ENCODE results near the gene RPS6KA2. TPM values are rescaled to one million over a fixed set of nuclear protein-coding genes. Genes with fewer than 3 reads are reported as not detected.

The RPS6KA2 gene
- total and polyA plus RNA-seq, 2 experiments from 2014 or later = 12.5 to 25.3 TPM

DNA sequence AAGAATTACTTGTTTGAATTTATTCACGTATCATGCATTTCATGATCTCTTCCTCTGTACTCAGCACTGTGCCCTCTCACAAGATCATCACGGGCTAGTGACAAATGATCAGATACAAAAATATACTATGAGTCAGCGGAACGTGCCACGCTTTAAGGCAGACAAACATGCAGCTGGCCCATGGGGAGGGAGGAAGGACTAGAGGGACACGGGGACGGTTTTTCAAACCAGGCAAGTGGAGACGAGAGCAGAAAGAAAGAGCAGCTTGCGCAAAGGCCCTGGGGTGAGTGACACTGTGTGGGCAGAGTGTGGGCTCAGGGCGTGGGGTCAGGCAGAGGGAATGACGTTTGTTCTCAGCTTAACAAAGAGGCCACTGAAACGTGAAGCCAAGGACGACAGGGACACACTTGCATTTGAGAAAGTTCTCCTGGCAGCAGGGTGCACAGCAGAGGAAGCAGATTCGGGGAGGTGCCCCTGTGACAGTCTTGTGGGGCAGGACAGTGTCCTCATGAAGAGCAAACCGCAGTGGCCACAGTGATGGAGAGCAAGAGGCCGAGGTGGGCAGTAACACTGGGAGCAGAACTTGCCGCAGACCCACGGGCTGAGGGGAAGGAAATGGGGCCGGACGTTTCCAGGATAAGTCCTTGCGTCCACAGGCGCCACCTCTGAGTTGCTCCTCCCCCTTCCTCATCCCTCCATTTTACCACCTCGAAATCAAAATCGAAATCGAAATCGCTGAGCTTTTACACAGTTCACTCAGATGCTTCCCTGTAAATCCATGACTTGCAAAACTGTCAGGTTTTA, 6.9 kb upstream of the RPS6KA2 start:
- H3K79me2 ChIP-seq (replicated peaks; ENCODE audit: insufficient read depth) = no peaks in the 10 kb centered on the region
- H3K4me2 ChIP-seq = no peak overlapping the region
- no peak overlapping the region for H3K4me3 Mint-ChIP-seq
- H3K9me3 Mint-ChIP-seq = peaks cover 2% of the 10 kb centered on the region; the same call in 1 of the 3 replicates
- H3K4me3 ChIP-seq = no peak overlapping the region
- no peaks in the 10 kb centered on the region for H3K36me3 ChIP-seq (ENCODE audit: insufficient read depth)
- H3K4me1 Mint-ChIP-seq = peaks cover 44% of the 10 kb centered on the region
- peaks cover 26% of the 10 kb centered on the region for H3K4me1 ChIP-seq (ENCODE audit: insufficient read depth)
- DNase-seq (ENCODE audit: low spot score) (no peak), ATAC-seq (no peak)
- no peaks in the 10 kb centered on the region for H4K20me1 ChIP-seq (replicated peaks; ENCODE audit: insufficient read depth)
- TF ChIP-seq EZH2 (IDR thresholded peaks at IDR 0.05; ENCODE audit: low read depth, unreplicated experiment) = no peak
- TF ChIP-seq ZNF331 (CRISPR knock-in tag; IDR thresholded peaks at IDR 0.05; ENCODE audit: low read depth) = no peak
- no peak for TF ChIP-seq POLR2AphosphoS5 (IDR thresholded peaks at IDR 0.05; ENCODE audit: low read depth)
- TF ChIP-seq ETS1 (IDR thresholded peaks at IDR 0.05) = no peak
- TF ChIP-seq EZH2phosphoT487 (IDR thresholded peaks at IDR 0.05; ENCODE audit: unreplicated experiment) = no peak
- TF ChIP-seq NANOG (IDR thresholded peaks at IDR 0.05; ENCODE audit: borderline replicate concordance) = no peak
- no peak for TF ChIP-seq JUNB (IDR thresholded peaks at IDR 0.05; ENCODE audit: unreplicated experiment)
- TF ChIP-seq STAT1 (IDR thresholded peaks at IDR 0.05; ENCODE audit: unreplicated experiment) = no peak
- TF ChIP-seq ZNF462 (CRISPR knock-in tag; IDR thresholded peaks at IDR 0.05) = no peak
- TF ChIP-seq, protein P1, sequence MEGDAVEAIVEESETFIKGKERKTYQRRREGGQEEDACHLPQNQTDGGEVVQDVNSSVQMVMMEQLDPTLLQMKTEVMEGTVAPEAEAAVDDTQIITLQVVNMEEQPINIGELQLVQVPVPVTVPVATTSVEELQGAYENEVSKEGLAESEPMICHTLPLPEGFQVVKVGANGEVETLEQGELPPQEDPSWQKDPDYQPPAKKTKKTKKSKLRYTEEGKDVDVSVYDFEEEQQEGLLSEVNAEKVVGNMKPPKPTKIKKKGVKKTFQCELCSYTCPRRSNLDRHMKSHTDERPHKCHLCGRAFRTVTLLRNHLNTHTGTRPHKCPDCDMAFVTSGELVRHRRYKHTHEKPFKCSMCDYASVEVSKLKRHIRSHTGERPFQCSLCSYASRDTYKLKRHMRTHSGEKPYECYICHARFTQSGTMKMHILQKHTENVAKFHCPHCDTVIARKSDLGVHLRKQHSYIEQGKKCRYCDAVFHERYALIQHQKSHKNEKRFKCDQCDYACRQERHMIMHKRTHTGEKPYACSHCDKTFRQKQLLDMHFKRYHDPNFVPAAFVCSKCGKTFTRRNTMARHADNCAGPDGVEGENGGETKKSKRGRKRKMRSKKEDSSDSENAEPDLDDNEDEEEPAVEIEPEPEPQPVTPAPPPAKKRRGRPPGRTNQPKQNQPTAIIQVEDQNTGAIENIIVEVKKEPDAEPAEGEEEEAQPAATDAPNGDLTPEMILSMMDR (conservative IDR thresholded peaks at IDR 0.05; ENCODE audit: low read depth in 2 of 2) = no peak
- no peak for TF ChIP-seq REST (IDR thresholded peaks at IDR 0.05; ENCODE audit: unreplicated experiment)
- TF ChIP-seq ZNF114 (CRISPR knock-in tag; IDR thresholded peaks at IDR 0.05) = no peak
- no peak for TF ChIP-seq CREB1 (CRISPR knock-in tag; IDR thresholded peaks at IDR 0.05; ENCODE audit: low read depth)
- H3K9me2 ChIP-seq (ENCODE audit: insufficient read depth) = no peaks in the 10 kb centered on the region
- peaks cover 7% of the 10 kb centered on the region for H3F3A ChIP-seq (replicated peaks; ENCODE audit: low read depth)
- no peaks in the 10 kb centered on the region for H3K36me3 Mint-ChIP-seq (ENCODE audit: low read depth)
- H3K27me3 Mint-ChIP-seq (ENCODE audit: insufficient read depth, low read depth, poor library complexity) = peaks cover 21% of the 10 kb centered on the region
- peaks cover 16% of the 10 kb centered on the region for H3K27me3 ChIP-seq (ENCODE audit: insufficient read depth)
- H2AFZ ChIP-seq = no peak overlapping the region
- H3K27ac Mint-ChIP-seq = no peak overlapping the region
- no peak overlapping the region for H3K27ac ChIP-seq (ENCODE audit: low read depth)
